IPS DF 6.9 (cell line): ENCODE data around the gene DAZAP1.

Experiments
- DNase-seq: peaks from one replicate; pipeline ENCODE4 v3.0.0-alpha.2; 2013; ENCODE audit warnings: low read depth, low spot score
- H3K27ac ChIP-seq: one replicate; pipeline ENCODE4 v1.5.1; 2013; ENCODE audit warnings: low read length, control low read depth
- H3K27me3 ChIP-seq: 2 replicates; pipeline ENCODE4 v1.6.1; 2013; ENCODE audit warnings: mild to moderate bottlenecking, low read length; ENCODE audit not compliant: control insufficient read depth, insufficient read depth
- H3K36me3 ChIP-seq: 2 replicates; pipeline ENCODE4 v1.6.1; 2013; ENCODE audit warnings: low read length; ENCODE audit not compliant: control insufficient read depth, insufficient read depth
- H3K4me1 ChIP-seq: 2 replicates; pipeline ENCODE4 v1.6.1; 2013; ENCODE audit warnings: low read length; ENCODE audit not compliant: control insufficient read depth, insufficient read depth
- H3K4me3 ChIP-seq: 2 replicates; pipeline ENCODE4 v1.5.1; 2013; ENCODE audit warnings: mild to moderate bottlenecking, low read length
- H3K9me3 ChIP-seq: 2 replicates; pipeline ENCODE4 v1.6.1; 2013; ENCODE audit warnings: low read length, inconsistent platforms; ENCODE audit not compliant: control insufficient read depth, insufficient read depth
- WGBS: extraction: QIAGEN DNeasy Blood & Tissue Kit; methylation state at CpG from one replicate; pipeline ENCODE4 v1.1.7; 2013; ENCODE audit warnings: mixed read lengths, missing lambda C conversion rate; ENCODE audit not compliant: insufficient read length, insufficient coverage; 5-methylcytosine and 5-hydroxymethylcytosine counted together

Gene DAZAP1

GRCh38 chr19:1455002-1455335, 47.6 kb downstream of the DAZAP1 start:
- peaks cover 10% of the 10 kb centered on the region; the same call in 1 of the 2 replicates for H3K27me3 ChIP-seq
- no peak overlapping the region for H3K27ac ChIP-seq
- H3K36me3 ChIP-seq = no peaks in the 10 kb centered on the region; the same call in 1 of the 2 replicates
- H3K4me1 ChIP-seq = peaks cover 21% of the 10 kb centered on the region
- DNase-seq = no peak
- no peaks in the 10 kb centered on the region for H3K9me3 ChIP-seq
- WGBS = no CpG with 5 or more reads among the region's 22 CpGs
- H3K4me3 ChIP-seq = peak overlapping the region; percentile 34; the same call in 1 of the 2 replicates

DNA sequence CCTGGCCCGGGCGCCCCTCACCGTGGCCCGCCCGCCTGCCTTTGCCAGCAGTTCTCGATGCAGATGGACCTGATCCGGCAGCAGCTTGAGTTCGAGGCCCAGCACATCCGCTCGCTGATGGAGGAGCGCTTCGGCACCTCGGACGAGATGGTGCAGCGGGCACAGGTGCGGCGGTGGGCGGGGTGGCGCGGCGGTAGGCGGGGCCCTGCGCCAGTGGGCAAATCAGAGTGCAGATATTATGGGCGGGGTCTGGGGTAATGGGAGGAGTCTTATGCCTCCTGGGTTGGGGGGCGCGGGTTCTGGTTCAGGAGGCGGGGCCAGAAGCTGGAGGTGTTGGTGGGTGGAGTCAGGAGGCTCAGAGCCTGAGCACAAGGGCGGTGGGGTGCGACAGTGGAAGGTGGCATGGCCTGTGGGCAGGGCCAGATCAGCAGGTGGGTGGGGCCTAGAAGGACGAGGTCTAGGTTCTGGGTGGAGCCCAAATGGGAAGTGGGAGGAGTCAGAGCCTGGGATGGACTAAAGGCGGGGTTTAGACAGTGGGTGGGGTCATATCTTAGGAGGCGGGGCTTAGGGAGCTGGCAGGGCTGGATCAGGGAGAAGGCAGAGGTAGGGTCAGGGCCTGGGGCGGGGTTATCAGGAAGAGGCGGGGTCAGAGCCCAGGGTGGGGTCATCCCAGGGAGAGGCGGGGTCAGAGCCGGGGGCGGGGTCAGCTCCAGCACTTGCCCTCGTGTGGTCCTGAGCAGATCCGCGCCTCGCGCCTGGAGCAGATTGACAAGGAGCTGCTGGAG, 48.1 kb downstream of the DAZAP1 start:
- H3K36me3 ChIP-seq = no peaks in the 10 kb centered on the region; the same call in 1 of the 2 replicates
- H3K9me3 ChIP-seq = no peaks in the 10 kb centered on the region
- peaks cover 6% of the 10 kb centered on the region; the same call in 1 of the 2 replicates for H3K27me3 ChIP-seq
- H3K27ac ChIP-seq = no peak overlapping the region
- DNase-seq = peak; percentile 87
- peak overlapping the region; percentile 34; the same call in 1 of the 2 replicates for H3K4me3 ChIP-seq
- H3K4me1 ChIP-seq = peaks cover 19% of the 10 kb centered on the region
- no CpG with 5 or more reads among the region's 42 CpGs for WGBS

GRCh38 chr19:1456121-1456900, 48.9 kb downstream of the DAZAP1 start:
- Histone ChIP-seq H3K27ac (no peak overlapping the region), H3K36me3 (no peaks in the 10 kb centered on the region; the same call in 1 of the 2 replicates), H3K4me1 (peaks cover 19% of the 10 kb centered on the region), H3K27me3 (no peaks in the 10 kb centered on the region; the same call in 1 of the 2 replicates), H3K4me3 (no peak overlapping the region), H3K9me3 (no peaks in the 10 kb centered on the region)
- DNase-seq = no peak
- WGBS = no CpG with 5 or more reads among the region's 43 CpGs

DNA sequence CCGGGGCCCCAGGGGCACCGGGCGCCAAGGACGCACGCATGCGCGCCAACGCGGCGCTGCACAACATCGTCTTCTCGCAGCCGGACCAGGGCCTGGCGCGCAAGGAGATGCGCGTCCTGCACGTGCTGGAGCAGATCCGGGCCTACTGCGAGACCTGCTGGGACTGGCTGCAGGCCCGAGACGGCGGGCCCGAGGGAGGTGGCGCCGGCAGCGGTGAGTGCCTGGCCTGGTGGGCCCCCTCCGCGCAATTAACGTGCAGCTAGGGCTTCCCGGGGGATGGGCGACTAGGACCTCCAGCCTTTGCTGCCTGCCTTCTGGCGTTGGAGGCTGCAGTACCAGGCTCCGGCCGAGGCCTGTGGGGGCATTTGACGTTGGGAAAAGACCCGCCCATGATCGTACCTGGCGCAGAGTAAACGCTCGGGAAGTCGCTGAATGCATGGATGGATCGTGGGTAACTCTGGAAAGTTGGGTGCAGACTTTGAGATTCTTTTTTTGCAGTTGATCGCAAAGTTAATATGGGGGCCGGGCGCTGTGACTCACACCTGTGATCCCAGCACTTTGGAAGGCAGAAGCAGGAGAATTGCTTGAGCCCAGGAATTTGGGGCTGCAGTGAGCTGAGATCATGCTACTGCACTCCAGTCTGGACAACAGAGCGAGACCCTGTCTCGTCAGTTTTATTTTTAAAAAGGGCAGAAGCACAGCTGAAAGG, 49.8 kb downstream of the DAZAP1 start:
- Histone ChIP-seq H3K27ac (no peak overlapping the region), H3K4me1 (peaks cover 16% of the 10 kb centered on the region), H3K4me3 (no peak overlapping the region), H3K36me3 (no peaks in the 10 kb centered on the region; the same call in 1 of the 2 replicates), H3K9me3 (no peaks in the 10 kb centered on the region), H3K27me3 (no peaks in the 10 kb centered on the region; the same call in 1 of the 2 replicates)
- DNase-seq = no peak
- WGBS = no CpG with 5 or more reads among the region's 48 CpGs

- Histone ChIP-seq H3K27ac (no peak overlapping the region), H3K27me3 (no peaks in the 10 kb centered on the region; the same call in 1 of the 2 replicates), H3K4me3 (no peak overlapping the region), H3K4me1 (peaks cover 13% of the 10 kb centered on the region), H3K36me3 (no peaks in the 10 kb centered on the region; the same call in 1 of the 2 replicates), H3K9me3 (no peaks in the 10 kb centered on the region)
- WGBS = no CpG with 5 or more reads among the region's 16 CpGs
- no peak for DNase-seq
Measured at GRCh38 chr19:1457892-1458291, 50.5 kb downstream of the DAZAP1 start.

DNA sequence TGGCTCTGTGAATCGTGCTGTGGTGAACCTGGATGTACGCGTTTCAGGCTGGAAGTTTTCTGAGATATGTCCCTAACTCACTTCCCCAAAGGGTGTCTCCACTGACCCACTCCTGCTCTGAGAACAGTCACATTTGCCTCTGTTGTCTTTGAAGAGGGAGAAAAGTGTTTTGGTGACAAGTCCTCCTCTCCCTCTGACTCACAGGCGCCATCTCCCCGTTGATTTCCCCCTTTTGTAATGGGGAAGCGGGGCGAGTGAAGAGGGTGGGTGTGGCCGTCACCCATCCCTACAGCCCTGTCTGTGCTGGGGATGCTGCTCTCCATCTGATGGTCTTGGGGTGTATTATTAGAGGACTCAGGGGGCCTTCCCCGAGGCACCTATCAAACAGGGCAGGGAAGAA, 52.1 kb downstream of the DAZAP1 start:
- H3K27me3 ChIP-seq = peaks cover 2% of the 10 kb centered on the region; the same call in 1 of the 2 replicates
- no peak overlapping the region for H3K4me3 ChIP-seq
- H3K36me3 ChIP-seq = no peaks in the 10 kb centered on the region; the same call in 1 of the 2 replicates
- DNase-seq = no peak
- H3K9me3 ChIP-seq = no peaks in the 10 kb centered on the region
- no CpG with 5 or more reads among the region's 9 CpGs for WGBS
- H3K27ac ChIP-seq = no peak overlapping the region
- peaks cover 11% of the 10 kb centered on the region for H3K4me1 ChIP-seq

GRCh38 chr19:1460033-1460995, 52.9 kb downstream of the DAZAP1 start:
- Histone ChIP-seq H3K4me1 (peaks cover 12% of the 10 kb centered on the region), H3K27me3 (peaks cover 9% of the 10 kb centered on the region; the same call in 1 of the 2 replicates), H3K36me3 (no peaks in the 10 kb centered on the region; the same call in 1 of the 2 replicates), H3K27ac (no peak overlapping the region), H3K9me3 (no peaks in the 10 kb centered on the region), H3K4me3 (no peak overlapping the region)
- WGBS = no CpG with 5 or more reads among the region's 36 CpGs
- DNase-seq = no peak

- H3K36me3 ChIP-seq = no peaks in the 10 kb centered on the region; the same call in 1 of the 2 replicates
- no CpG with 5 or more reads among the region's 24 CpGs for WGBS
- no peak overlapping the region for H3K4me3 ChIP-seq
- DNase-seq = no peak
- H3K27me3 ChIP-seq = peaks cover 23% of the 10 kb centered on the region; the same call in 1 of the 2 replicates
- peaks cover 10% of the 10 kb centered on the region; the same call in 1 of the 2 replicates for H3K4me1 ChIP-seq
- no peak overlapping the region for H3K27ac ChIP-seq
- H3K9me3 ChIP-seq = no peaks in the 10 kb centered on the region
Measured at GRCh38 chr19:1461862-1462261, 54.5 kb downstream of the DAZAP1 start.

GRCh38 chr19:1465191-1466016, 58.0 kb downstream of the DAZAP1 start:
- Histone ChIP-seq H3K27ac (no peak overlapping the region), H3K36me3 (no peaks in the 10 kb centered on the region; the same call in 1 of the 2 replicates), H3K27me3 (peaks cover 51% of the 10 kb centered on the region), H3K4me3 (no peak overlapping the region), H3K4me1 (peaks cover 11% of the 10 kb centered on the region; the same call in 1 of the 2 replicates), H3K9me3 (no peaks in the 10 kb centered on the region)
- WGBS = no CpG with 5 or more reads among the region's 83 CpGs
- no peak for DNase-seq
